H9 (cell line): Measurements from ENCODE around the gene ERC1. TPM values are rescaled to one million over a fixed set of nuclear protein-coding genes. Genes with fewer than 3 reads are reported as not detected.

Source experiments
- DNase-seq: peaks from one replicate; pipeline ENCODE4 v3.0.0-alpha.2; 2017
- H2AFZ ChIP-seq: one replicate; pipeline ENCODE4 v1.6.1; 2013; ENCODE audit warnings: mild to moderate bottlenecking, low read length, control low read depth, moderate library complexity
- H2AK5ac ChIP-seq: 2 replicates; pipeline ENCODE4 v1.6.1; 2013; ENCODE audit warnings: low read length, control low read depth, mixed read lengths; ENCODE audit not compliant: insufficient read length
- H2BK120ac ChIP-seq: one replicate; pipeline ENCODE4 v1.6.1; 2013; ENCODE audit warnings: low read depth, mild to moderate bottlenecking, low read length, control low read depth, inconsistent platforms; ENCODE audit not compliant: poor library complexity, severe bottlenecking
- H2BK12ac ChIP-seq: 2 replicates; pipeline ENCODE4 v1.6.1; 2013; ENCODE audit warnings: low read length, control low read depth, mixed read lengths, low read depth; ENCODE audit not compliant: insufficient read length
- H2BK15ac ChIP-seq: 2 replicates; pipeline ENCODE4 v1.6.1; 2013; ENCODE audit warnings: low read depth, low read length, control low read depth
- H2BK20ac ChIP-seq: one replicate; pipeline ENCODE4 v1.6.1; 2013; ENCODE audit warnings: low read depth, mild to moderate bottlenecking, low read length, control low read depth, inconsistent platforms; ENCODE audit not compliant: poor library complexity, severe bottlenecking
- H2BK5ac ChIP-seq: 2 replicates; pipeline ENCODE4 v1.6.1; 2013; ENCODE audit warnings: low read length, control low read depth, mixed read lengths; ENCODE audit not compliant: insufficient read length
- H3K14ac ChIP-seq: 2 replicates; pipeline ENCODE4 v1.6.1; 2013; ENCODE audit warnings: low read length, control low read depth; ENCODE audit not compliant: insufficient read depth
- H3K18ac ChIP-seq: 2 replicates; pipeline ENCODE4 v1.6.1; 2013; ENCODE audit warnings: low read depth, mild to moderate bottlenecking, mixed read lengths, low read length, control low read depth; ENCODE audit not compliant: insufficient read length
- H3K23ac ChIP-seq: 2 replicates; pipeline ENCODE4 v1.6.1; 2013; ENCODE audit warnings: low read length, control low read depth, mixed read lengths, low read depth; ENCODE audit not compliant: insufficient read length
- H3K23me2 ChIP-seq: 2 replicates; pipeline ENCODE4 v1.6.1; 2013; ENCODE audit warnings: low read depth, mild to moderate bottlenecking, mixed read lengths, low read length, control low read depth; ENCODE audit not compliant: insufficient read length, poor library complexity, severe bottlenecking
- H3K27ac ChIP-seq: 2 replicates; pipeline ENCODE4 v1.5.1; 2013; ENCODE audit warnings: low read length, control low read depth, mixed read lengths, low read depth; ENCODE audit not compliant: insufficient read length
- H3K27me3 ChIP-seq: 2 replicates; pipeline ENCODE4 v1.6.1; 2013; ENCODE audit warnings: low read length, control low read depth, inconsistent platforms; ENCODE audit not compliant: insufficient read depth
- H3K4ac ChIP-seq: 2 replicates; pipeline ENCODE4 v1.6.1; 2013; ENCODE audit warnings: low read depth, mild to moderate bottlenecking, control low read depth, inconsistent platforms, low read length, moderate library complexity
- H3K4me1 ChIP-seq: 2 replicates; pipeline ENCODE4 v1.6.1; 2013; ENCODE audit warnings: low read length, control low read depth, inconsistent platforms; ENCODE audit not compliant: insufficient read depth
- H3K4me2 ChIP-seq: 2 replicates; pipeline ENCODE4 v1.6.1; 2013; ENCODE audit warnings: low read length, control low read depth, mixed read lengths; ENCODE audit not compliant: insufficient read length, insufficient read depth
- H3K56ac ChIP-seq: 2 replicates; pipeline ENCODE4 v1.6.1; 2013; ENCODE audit warnings: low read depth, mild to moderate bottlenecking, mixed read lengths, low read length, control low read depth; ENCODE audit not compliant: insufficient read length
- H3K79me1 ChIP-seq: 2 replicates; pipeline ENCODE4 v1.6.1; 2013; ENCODE audit warnings: low read depth, mild to moderate bottlenecking, moderate library complexity, low read length, control low read depth, inconsistent platforms; ENCODE audit not compliant: insufficient read depth, poor library complexity, severe bottlenecking
- H3K79me2 ChIP-seq: 2 replicates; pipeline ENCODE4 v1.6.1; 2013; ENCODE audit warnings: low read length, control low read depth, inconsistent platforms; ENCODE audit not compliant: insufficient read depth
- H3K9ac ChIP-seq: 2 replicates; pipeline ENCODE4 v1.6.1; 2013; ENCODE audit warnings: low read length, control low read depth, mixed read lengths; ENCODE audit not compliant: insufficient read length; ENCODE audit errors: extremely low read depth
- H3K9me3 ChIP-seq: one replicate; pipeline ENCODE4 v1.6.1; 2013; ENCODE audit warnings: low read depth, low read length, inconsistent platforms; ENCODE audit not compliant: control insufficient read depth
- H3T11ph ChIP-seq: one replicate; pipeline ENCODE4 v1.6.1; 2013; ENCODE audit warnings: mild to moderate bottlenecking, low read length, control low read depth, inconsistent platforms
- H4K20me1 ChIP-seq: one replicate; pipeline ENCODE4 v1.6.1; 2013; ENCODE audit not compliant: control insufficient read depth, insufficient read length, insufficient read depth
- H4K5ac ChIP-seq: 2 replicates; pipeline ENCODE4 v1.6.1; 2013; ENCODE audit warnings: low read depth, mild to moderate bottlenecking, mixed read lengths, low read length, control low read depth; ENCODE audit not compliant: insufficient read length
- H4K8ac ChIP-seq: replicated peaks from 2 replicates; pipeline ENCODE4 v1.6.1; 2013; ENCODE audit warnings: low read length, control low read depth, mixed read lengths, low read depth; ENCODE audit not compliant: insufficient read length
- H4K91ac ChIP-seq: 2 replicates; pipeline ENCODE4 v1.6.1; 2013; ENCODE audit warnings: low read depth, mild to moderate bottlenecking, moderate library complexity, mixed read lengths, low read length, control low read depth; ENCODE audit not compliant: insufficient read length
- H3K27ac Mint-ChIP-seq, 3 experiments: 2 replicates in 2 of 3; 3 replicates in 1 of 3; pipeline ENCODE4 v1.8.0; 2020 to 2021; ENCODE audit warnings: mixed read lengths in 3 of 3, mild to moderate bottlenecking in 1 of 3, moderate library complexity in 1 of 3
- H3K27me3 Mint-ChIP-seq: 2 replicates; pipeline ENCODE4 v1.8.0; 2021; ENCODE audit warnings: low read depth, mild to moderate bottlenecking, moderate library complexity, mixed read lengths
- H3K36me3 Mint-ChIP-seq, 3 experiments: 2 replicates in 2 of 3; 3 replicates in 1 of 3; pipeline ENCODE4 v1.8.0; 2020 to 2021; ENCODE audit warnings: low read depth in 3 of 3, mixed read lengths in 3 of 3; ENCODE audit not compliant: insufficient read depth in 1 of 3
- H3K4me1 Mint-ChIP-seq, 2 experiments: 2 replicates each; pipeline ENCODE4 v1.8.0; 2020; ENCODE audit warnings: mixed read lengths in 2 of 2
- H3K4me3 Mint-ChIP-seq, 2 experiments: 2 replicates in 1 of 2; 3 replicates in 1 of 2; pipeline ENCODE4 v1.8.0; 2020 to 2021; ENCODE audit warnings: mild to moderate bottlenecking in 2 of 2, mixed read lengths in 2 of 2, moderate library complexity in 1 of 2
- H3K9me3 Mint-ChIP-seq, 2 experiments: 2 replicates in 1 of 2; 3 replicates in 1 of 2; pipeline ENCODE4 v1.8.0; 2020; ENCODE audit warnings: mild to moderate bottlenecking in 2 of 2, mixed read lengths in 2 of 2, moderate library complexity in 1 of 2
- CTCF ChIP-seq: fragments of 200-600 bp; sonication (generic); conservative IDR thresholded peaks from 3 replicates; pipeline ENCODE4 v1.8.0; 2021; ENCODE audit warnings: antibody characterized with exemption, mild to moderate bottlenecking
- WGBS: extraction: QIAGEN DNeasy Blood & Tissue Kit; methylation state at CpG from one replicate; pipeline ENCODE4 v1.1.7; 2013; ENCODE audit warnings: missing lambda C conversion rate, low lambda C conversion rate, mixed read lengths; ENCODE audit not compliant: insufficient read length; ENCODE audit errors: extremely low coverage; 5-methylcytosine and 5-hydroxymethylcytosine counted together
- total RNA-seq: library from RNA; stranded (reverse); gene quantifications from 2 replicates; pipeline ENCODE4 v1.2.1, GENCODE V29; 2021

ERC1 gene
- total RNA-seq, 1 experiment from 2014 or later = 51.2 TPM

- Mint-ChIP-seq H3K4me1 (peaks cover 17 to 18% of the 10 kb centered on the region in 2 experiments), H3K36me3 (no peaks in the 10 kb centered on the region), H3K27ac (no peak overlapping the region), H3K9me3 (peaks cover 0 to 3% of the 10 kb centered on the region in 2 experiments; a peak in 1 of 5 replicates), H3K4me3 (no peak overlapping the region), H3K27me3 (no peaks in the 10 kb centered on the region; the same call in 1 of the 2 replicates)
- no peak overlapping the region for H3K4ac ChIP-seq
- WGBS = no CpG with 5 or more reads among the region's 6 CpGs
- TF ChIP-seq CTCF = no peak
- no peak overlapping the region for H2BK12ac ChIP-seq
- no peaks in the 10 kb centered on the region for H4K20me1 ChIP-seq
- H2BK20ac ChIP-seq = no peak overlapping the region
- H3K18ac ChIP-seq = no peak overlapping the region
- H3K79me1 ChIP-seq = no peaks in the 10 kb centered on the region
- H2BK15ac ChIP-seq = no peak overlapping the region
- H2BK5ac ChIP-seq = no peak overlapping the region
- no peaks in the 10 kb centered on the region for H3K27me3 ChIP-seq
- DNase-seq = no peak
- H2BK120ac ChIP-seq = no peak overlapping the region
- H3K4me1 ChIP-seq = no peaks in the 10 kb centered on the region
- H2AFZ ChIP-seq = no peak overlapping the region
- no peak overlapping the region for H3K14ac ChIP-seq
- no peak overlapping the region for H3K9ac ChIP-seq
- no peak overlapping the region for H2AK5ac ChIP-seq
- no peak overlapping the region for H3K23ac ChIP-seq
- H3K27ac ChIP-seq = no peak overlapping the region
- no peak overlapping the region for H4K91ac ChIP-seq
- H3K9me3 ChIP-seq = no peaks in the 10 kb centered on the region
- H3K79me2 ChIP-seq = no peaks in the 10 kb centered on the region; the same call in 1 of the 2 replicates
- no peak overlapping the region for H3K4me2 ChIP-seq
- H3K23me2 ChIP-seq = no peaks in the 10 kb centered on the region
- no peak overlapping the region for H3T11ph ChIP-seq
- H3K56ac ChIP-seq = no peak overlapping the region
- H4K5ac ChIP-seq = no peak overlapping the region
- H4K8ac ChIP-seq = no peak overlapping the region
Measured at GRCh38 chr12:966724-967123, 24.3 kb upstream of the ERC1 start.
